GM19455 (cell line): Measurements from ENCODE around the gene SLC35D1.

Experiments
- ATAC-seq: cut with Tn5 transposase; IDR thresholded peaks from one replicate; pipeline ENCODE4 v1.9.1; 2021; ENCODE audit not compliant: unreplicated experiment

Gene SLC35D1

DNA sequence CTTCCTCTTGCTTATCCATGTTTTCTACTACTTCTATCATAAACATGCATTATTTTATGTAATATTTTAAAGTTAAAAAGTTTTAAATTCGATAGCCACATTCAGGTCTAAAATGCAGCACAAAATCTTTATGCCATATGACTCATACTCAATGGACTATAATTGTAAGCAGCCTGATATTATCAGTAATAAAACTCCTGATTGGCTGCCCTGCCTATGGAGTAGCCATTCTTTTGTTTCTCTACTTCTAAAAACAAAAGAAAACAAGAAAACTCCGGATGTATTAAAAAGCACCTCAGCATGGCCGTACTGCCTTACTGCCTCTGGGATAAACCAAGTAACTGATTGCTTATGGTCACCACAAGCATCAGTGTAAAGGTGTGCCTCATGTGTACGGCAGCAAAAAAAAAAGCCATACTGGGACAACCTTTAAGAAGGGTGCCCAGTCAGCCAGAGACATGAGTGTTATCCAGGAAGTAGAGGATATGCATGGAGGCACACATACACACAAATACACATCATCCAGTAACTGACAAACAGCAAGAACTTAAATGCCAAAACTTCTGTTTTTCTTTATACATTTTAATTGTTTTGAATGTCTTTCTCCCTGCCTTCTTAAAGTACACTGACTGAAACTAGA is 9.2 kb downstream of the SLC35D1 start:
- ATAC-seq = no peak

DNA sequence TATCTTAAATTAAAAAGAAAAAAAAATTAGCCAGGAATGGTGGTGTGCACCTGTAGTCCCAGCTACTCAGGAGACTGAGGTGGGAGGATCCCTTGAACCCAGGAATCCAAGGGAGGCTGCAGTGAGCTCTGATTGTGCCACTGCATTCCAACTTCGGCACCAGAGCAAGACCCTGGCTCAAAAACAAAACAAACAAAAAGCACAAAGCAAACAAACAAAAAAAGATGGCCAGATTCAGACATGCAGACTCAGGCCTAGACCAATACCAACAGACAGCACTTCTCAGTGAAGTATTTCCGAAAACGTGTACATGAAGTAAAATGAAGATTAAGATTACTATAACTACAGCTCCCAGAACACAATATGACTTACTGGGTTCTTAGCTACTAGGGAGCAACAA is 10.6 kb downstream of the SLC35D1 start:
- no peak for ATAC-seq

DNA sequence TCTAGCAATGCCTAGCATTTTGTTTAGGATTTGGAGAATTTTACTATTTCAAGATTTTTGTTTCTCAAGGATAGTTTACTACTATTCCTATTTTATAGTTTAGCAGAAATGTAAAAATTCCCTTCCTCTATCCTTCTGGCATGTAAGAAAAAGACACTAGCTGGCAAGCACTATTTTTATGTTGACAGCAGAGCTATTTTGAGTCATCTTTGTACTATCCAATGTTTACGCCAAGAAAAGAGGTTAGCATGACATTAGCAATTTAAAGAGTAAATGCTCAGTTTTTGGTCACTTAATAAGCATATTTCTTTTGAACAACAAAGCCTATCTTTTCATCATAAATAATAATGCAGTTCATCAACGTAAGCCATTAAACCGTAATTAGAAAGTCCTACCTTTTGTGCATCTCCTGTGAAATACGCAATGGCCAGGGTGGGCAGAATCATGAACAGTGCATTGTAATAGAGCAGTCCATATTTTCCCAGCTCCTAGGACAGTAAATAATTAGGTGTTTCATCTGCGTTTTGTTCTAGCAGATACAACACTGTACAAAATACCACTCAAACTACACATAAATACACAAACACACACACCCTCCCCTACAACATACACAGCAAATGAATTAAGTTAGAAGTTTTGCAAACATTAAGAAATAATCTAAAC is 12.0 kb downstream of the SLC35D1 start:
- ATAC-seq = no peak

DNA sequence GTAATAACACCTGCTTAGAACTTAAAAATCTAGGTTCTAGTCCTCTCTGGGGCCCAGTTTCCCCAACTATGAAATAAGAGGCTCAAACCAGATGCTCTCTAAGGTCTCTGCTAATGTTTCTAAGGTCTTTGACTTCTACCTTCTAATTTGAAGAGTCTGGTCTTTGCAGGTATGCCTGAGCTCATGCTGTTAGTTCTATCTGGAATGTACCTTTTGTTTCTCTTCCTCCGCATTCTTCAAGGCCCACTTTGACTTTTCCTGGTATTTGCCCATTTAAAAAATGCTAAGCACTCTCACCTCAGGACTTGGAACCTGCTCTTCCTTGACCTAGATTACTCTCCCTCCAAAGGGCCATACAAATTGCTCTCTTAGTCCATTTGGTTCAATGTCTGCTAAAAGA is 13.5 kb downstream of the SLC35D1 start:
- no peak for ATAC-seq

DNA sequence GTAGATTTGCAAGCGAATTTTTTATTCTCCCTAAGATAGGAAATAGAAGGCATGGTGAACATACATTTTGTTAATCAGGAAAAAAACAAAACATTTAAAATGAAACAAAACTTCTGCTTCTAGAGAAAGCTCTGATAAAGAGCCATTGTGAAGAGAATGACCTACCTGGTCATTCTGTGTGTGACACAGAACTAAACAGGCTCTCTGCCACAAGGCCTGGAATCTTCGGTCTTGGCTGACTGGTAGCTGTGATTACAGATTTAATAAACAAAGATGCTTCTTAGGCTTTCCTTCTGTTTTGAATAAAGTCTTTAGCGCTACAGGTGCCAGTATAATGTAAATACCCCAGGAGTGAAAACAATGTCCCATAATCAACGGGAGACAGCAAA is 22.1 kb downstream of the SLC35D1 start:
- no peak for ATAC-seq

DNA sequence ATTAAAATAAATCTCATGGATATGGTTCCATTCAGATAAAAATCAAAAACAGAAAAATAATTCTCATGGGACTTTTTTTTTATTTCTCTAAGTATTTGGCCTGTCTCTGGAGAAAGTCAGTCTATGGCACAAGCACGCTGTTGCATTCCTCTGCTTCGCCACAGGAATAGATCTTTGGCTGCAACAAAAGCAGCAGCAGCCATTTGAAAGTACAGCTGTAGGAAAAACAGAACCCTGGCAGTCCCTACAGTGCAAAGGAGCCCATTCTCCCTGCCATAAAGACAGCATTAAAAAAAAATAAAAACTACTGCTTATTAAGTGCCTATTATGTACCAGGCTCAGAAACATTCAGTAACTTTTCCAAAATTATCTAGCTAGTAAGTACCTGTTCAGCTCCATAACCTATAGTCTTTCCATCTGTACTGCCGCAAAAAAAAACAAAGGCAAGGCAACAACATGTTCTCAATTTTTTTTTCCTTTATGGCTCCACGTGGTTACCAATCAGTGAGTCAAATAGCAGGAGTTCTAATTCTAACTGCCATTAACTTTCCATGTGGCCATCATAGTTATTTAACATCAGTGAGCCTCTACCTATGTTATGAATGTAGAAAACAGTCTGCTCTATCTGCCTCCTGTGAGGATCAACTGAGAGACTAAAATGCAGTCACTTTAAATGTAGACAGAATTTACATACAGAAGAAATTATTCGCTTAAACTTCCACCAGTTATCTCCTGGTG is 22.7 kb downstream of the SLC35D1 start:
- ATAC-seq = no peak

DNA sequence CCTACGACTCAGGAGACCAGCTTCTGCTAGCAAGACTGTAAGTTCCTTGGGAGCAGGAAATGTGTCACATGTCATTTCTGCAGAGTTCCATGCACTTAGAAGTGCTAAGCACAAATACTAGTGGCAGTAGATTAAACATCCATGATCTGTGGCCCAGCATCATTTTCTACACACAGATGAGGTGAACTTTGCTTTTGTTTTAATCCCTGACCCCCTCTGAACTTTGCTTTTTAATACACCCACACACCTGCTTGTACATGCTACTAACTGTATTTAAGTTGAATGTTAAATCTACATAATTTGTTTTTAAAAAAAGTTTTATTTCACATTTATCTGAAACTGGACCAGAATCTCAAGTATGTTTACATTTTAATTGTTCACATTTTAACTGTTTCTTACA is 24.5 kb downstream of the SLC35D1 start:
- no peak for ATAC-seq

DNA sequence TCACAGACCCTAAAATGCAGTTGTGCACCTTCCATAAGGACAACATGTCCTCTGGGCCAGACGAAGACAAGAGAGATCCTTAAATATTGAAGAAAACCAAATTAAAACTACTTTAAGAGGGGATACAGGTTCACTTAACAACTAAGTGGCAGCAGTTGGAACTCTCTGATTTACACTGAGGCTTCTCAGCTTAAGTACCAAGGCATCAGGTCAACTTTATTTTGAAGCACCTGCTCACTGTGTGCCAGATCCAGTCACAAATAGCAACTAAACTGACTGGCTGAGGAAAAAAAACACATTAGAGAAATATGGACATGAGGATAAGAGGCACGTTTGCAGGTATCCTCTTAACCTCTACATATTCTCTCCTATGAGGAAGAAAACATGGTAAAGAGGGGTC is 33.2 kb downstream of the SLC35D1 start:
- ATAC-seq = no peak

DNA sequence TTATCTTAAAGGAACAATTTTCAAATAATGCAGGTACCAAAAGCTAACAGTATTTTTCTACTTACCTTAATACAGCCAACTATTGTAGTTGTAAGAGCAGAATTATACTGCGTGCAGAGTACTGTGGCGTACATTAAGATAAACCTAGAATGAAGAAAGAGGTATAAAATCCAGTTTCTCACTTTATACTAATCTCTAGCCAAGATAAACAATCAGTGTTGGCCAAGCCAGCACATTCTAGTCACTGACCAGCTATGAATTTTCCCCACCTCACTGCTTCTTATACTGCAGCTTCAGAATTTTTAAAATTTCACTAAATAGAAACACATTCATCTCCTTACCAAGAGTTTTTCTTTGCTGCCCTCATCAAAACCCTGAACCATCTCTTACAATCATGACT is 33.6 kb downstream of the SLC35D1 start:
- no peak for ATAC-seq

DNA sequence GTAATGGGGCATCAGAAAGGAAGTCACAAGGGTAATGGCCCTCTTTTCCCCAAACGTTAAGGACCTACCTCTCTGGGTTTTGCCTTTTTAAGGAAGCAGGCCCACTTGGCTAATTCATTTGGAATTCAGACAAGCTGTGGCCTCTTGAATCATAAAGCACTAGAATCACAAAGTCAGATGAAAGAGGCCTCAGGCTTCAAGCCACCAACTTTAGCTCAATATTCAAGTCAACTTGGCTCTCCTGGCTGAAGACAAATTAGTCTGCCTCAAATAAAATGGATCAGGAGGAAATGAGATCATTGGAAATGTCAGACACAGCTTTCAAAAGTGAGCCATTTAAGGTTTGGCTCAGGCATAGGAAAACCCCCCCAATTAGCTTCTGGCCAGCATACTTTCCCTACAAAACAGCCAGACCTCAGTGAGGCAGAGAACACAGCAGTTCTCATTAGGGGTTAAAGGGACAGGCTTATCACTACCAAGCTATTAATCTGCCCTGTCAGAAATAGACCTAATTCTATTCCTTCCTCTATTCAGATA is 34.3 kb downstream of the SLC35D1 start:
- ATAC-seq = no peak

DNA sequence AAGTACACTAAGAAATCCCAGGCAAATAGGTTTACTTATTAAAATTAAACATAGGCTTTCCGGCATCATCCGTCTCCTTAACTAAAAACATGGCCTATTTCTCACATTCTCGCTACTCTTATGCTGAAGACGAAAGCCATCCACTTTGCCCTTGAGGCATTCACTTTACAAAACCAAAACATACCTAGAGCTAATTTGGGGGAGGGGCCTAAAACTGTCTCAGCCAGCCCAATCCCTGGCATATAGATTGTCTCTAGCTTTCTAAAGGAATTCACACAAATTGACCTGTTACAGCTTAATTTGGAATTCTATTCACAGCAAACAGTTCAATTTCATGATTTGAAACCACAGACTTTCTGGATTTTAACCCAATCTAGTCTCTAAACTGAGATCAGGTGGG is 34.8 kb downstream of the SLC35D1 start:
- ATAC-seq = no peak

DNA sequence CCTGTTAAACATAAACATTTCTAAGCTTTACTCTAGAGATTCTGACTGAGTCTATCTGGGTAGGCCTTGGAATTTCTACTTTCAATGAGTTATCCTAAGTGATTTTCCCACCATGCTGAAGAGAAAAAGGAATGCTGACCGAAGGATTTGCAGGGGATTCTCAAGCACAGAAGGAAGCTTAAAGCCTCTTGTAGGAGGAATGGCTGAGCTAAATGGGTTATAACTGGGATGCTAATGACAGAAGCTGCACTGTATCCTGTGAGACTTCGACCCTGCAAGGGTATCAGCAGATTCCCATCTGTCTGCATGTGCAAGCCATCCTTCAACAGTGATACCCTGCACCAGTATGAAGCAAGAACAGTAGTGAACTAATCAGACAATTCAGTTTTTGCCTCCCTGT is 35.4 kb downstream of the SLC35D1 start:
- no peak for ATAC-seq

DNA sequence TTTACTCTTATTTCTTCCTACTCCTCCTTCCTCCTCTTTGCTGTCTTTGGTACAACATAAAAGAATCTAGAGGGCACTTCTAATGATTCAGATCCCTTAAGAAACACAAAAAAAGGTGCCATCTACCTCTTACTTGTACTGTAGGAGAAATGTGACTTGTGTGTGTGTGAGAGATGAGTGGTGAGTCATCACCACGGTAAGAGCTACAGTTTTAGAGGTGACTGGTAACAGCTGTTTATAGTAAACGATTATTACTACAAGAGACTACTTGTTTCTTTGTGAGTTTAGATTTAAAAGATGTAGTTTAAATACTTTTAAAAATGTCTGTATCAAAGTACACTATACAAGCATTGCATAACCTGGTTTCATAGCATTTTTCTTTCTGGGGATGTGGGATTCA is 40.4 kb downstream of the SLC35D1 start:
- ATAC-seq = no peak

DNA sequence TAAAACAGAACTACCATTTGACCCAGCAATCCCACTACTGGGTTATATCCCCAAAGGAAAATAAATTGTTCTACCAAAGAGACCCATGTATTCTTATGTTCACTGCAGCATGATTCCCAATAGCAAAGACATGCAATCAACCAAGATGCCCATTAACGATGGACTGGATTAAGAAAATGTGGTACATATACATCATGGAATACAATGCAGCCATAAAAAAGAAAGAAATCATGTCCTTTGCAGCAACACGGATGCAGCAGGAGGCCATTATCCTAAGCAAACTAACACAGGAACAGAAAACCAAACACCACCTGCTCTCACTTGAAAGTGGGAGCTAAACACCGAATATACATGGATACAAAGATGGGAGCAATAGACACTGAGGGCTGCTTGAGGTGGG is 44.2 kb downstream of the SLC35D1 start:
- no peak for ATAC-seq

DNA sequence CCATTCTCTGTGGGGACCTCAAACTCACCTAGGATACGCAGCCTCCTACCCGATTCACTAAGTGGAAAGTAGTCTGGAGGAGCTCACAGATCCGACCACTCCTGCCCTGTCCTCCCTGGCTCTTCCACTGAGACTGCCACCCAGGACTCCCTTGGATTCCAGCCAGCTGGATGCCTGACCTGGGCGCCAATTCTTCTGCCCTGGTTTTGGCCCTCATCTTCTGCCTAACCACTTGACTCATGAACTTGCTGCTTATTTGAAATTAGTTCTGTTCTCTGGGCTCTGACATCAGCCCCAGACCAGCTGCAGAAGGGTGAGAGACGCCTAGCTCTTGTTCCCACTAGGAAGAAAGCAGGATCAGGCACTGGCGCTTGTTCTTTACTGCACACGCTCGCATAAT is 48.9 kb downstream of the SLC35D1 start:
- no peak for ATAC-seq

DNA sequence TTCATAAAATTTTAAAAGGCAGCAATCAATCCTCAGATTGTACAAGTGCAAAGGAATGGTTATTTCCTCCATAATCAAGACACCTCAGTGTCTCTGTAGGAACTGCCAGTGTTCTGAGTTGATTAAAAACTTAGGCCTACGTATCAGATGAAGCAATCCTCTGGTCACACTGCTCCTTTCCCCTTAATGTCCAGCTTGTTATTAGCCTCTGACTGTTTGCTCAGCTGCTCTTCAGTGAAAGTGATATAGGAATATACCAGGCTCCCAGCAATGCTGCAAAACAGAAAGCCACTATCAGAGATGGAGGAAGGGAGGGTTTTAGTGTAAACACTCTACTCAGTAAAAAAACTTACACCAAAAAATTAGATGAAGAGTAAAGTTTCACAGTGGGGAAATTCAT is 49.8 kb downstream of the SLC35D1 start:
- ATAC-seq = no peak

DNA sequence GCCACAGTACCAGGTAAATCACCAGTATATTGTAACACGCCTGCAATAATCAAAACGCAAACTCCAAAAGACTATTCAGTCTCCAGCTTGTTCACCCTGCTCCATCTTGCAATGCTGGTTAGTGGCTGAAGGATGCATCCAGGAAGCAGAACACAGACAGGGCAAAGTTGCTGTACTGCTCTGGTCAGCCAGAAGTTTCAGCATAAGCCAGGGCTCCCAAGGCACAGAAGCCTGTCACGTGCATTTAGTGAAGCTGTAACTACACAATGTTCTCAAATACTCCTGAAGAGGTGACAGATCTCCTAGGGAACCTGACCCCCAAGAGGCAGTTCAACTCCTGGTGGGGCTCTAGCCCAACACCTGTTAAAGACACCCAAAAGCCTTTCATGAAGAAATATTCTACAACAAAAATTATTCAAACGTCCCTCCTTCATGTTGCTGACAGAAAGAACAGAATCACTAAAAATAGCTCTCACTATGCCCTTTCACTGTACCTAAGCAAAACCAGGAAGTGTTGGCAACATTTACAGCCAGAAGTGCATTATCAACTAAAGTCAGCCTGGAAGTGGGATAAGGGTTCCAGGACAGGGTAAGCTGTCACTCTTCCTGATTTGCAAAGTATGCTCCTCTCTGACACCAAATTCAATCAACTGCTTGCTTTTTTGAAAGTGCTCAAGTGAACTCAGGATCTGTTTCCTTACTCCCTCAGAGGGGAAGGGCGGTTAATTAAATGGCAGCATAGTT is 52.1 kb downstream of the SLC35D1 start:
- no peak for ATAC-seq

DNA sequence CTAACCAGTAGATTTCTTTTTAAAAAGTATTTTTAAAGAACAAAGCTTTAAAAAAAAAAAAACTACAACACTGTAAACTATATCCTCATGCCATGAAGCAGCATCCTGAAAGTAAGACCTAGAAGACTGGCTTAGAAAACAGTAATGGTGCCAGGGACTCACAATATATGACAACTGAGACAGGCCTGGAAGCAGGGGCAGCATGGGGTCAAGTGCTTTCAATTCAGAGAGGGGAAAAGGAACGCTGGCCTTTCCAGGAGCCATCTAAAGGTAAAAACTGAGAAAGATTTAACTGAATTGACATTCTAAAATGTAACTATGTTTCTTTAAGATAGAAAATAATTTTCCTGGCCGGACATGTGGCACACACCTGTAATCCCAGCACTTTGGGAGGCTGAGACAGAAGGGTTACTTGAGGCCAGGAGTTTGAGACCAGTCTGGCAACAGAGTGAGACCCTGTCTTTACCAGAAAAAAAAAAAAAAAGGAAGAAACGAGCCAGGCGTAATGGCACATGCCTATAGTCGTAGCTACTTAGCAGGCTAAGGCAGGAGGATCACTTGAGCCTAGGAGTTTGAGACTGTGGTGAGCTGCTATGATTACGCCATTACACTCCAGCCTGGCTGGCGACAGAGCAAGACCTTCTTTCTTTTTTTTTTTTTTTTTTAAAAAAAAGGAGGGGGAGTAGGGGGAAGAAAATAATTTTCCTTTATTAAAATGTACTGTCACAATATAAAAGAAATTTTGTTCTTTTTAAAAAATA is 54.1 kb downstream of the SLC35D1 start:
- ATAC-seq = no peak

DNA sequence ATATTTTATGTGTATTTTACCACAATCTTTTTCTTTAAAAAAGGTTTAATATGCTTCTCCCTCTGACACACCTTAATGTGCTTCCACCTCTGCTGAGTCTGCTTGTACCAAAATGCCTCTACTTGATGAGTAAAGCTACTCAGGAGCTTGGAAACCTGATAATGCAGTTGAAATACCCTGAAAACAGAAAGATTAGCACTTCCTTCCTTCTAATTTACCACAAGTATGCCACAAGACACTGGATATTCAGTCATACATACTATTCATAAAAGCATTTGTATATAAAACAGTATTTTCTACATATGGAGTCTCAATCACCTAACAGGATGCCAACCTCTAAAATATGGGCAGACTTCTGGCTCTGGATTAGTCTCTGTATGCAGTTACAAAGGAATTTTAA is 55.0 kb downstream of the SLC35D1 start:
- no peak for ATAC-seq

DNA sequence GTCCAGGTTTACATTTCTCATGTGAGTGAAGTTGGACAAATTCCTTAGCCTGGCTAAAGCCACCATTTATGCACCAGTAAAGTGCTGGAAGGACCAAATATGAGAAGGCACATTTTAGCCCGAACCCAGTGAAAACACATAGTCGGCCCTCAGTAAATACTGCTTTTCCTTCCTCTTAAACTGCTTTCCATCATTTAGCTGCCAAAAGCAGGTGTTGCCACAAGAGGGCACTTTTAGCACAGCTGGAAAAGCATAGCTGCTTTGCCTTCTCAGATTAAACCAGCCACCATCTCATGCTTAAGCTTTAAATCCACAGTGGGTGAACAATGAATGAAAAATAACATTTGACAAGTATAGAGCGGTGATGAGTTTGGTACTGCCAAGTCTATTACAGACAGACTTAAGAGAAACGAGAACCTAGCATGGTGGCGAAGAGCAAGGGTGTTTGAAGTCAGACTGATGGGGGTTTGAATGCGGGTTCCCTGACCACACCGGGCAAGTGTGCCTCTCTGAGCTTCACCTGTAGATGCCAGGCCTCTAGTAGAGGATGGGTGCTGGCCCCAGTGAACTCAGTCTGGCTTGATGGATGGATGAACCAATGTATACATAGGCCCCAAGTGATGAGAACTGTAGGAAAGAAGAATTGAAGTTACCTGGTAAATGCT is 57.8 kb downstream of the SLC35D1 start:
- peak; percentile 77 for ATAC-seq
